ENCODE data around the gene PCDH15. TPM values are rescaled to one million over a fixed set of nuclear protein-coding genes. Genes with fewer than 3 reads are reported as not detected.

The PCDH15 gene
- total RNA-seq, 1 donor from 2014 or later, result 1.2 TPM

GRCh38 chr10:54372179-54372578 lies 428.9 kb downstream of the PCDH15 start:
- no peak for DNase-seq (ENCODE audit: low spot score)

DNA sequence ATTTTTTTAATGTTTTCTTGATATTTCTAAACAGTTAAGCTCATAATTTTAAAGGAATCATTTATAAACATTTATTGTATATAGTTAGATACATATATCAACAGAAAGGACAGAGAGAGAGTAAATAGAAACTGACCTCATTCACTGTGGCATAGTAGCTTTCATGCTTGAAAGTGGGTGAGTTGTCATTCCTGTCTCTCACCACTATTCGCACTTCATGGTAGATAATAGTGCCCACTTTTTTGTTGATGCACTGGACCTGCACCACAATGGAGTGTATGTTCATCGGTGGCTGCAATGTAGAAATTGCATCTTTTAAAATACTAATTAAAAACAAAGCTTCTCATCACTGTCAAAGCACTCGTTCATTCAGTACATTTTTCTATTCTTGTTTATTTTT lies 432.0 kb downstream of the PCDH15 start:
- DNase-seq (ENCODE audit: low spot score), result no peak

- no peak for DNase-seq (ENCODE audit: low spot score)
Measured at GRCh38 chr10:54363390-54363789, 437.6 kb downstream of the PCDH15 start.

DNA sequence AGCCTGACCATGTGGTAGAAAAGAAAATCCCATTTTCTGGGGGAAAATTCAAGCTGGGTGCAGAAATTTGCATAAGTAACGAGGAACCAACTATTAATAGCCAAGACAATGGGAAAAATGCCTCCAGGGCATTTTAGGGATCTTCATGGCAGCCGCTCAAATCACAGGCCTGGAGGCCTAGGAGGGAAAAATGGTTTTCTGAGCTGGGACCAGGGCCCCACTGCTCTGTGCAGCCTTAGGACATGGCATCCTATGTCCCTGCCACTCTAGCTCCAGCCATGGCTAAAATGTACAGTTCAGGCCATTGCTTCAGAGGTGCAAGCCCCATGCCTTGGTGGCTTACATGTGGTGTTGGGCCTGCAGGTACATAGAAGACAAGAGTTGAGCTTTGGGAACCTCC lies 459.0 kb downstream of the PCDH15 start:
- DNase-seq (ENCODE audit: low spot score), result no peak

DNA sequence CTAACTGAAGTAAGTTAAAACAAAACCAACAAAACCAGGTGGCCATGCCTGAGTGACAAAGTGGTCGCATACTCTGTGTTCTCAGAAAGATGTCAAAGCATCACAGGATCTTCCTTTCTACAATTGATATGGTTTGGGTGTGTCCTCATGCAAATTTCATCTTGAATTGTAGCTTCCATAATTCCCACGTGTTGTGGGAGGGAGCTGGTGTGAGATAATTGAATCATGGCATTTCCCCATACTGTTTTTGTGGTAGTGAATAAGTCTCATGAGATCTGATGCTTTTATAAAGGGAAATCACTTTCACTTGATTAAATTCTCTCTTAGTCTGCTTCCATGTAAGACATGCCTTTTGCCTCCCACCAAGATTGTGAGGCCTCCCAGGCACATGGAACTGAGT lies 465.7 kb downstream of the PCDH15 start:
- no peak for DNase-seq (ENCODE audit: low spot score)

DNA sequence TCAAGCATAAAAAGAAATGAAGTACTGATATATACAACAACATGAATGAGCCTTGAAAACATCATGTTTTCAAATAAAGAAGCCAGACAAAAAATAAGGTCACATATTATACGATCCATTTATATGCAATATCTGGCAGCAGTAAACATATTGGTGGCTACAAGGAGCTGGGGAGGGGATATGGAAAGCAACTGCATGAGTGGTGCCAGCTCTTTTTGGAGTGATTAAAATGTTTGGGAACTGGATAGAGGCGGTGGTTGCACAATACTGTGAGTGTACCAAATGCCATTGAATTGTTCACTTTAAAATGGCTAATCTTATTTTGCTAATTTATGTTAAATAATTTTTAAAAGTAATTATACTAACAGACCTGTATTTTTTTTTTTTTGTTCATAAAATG lies 481.7 kb downstream of the PCDH15 start:
- no peak for DNase-seq (ENCODE audit: low spot score)

DNA sequence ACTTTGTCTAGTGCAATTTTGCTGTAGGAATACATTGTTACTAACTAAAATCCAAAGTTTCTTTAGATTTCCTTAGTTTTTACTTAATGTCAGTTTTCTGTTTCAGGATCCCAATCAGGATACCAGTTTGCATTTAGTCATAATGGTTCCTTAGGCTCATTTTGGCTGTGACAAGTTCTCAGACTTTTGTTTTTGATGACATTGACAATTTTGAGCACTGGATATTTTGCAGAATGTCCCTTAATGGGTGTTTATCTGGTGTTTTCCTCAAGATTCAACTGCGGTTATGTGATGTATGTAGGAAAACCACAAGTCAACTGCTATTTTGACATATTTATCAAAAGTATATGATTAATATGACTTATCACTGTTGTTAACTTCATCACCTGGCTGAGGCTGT lies 482.6 kb downstream of the PCDH15 start:
- no peak for DNase-seq (ENCODE audit: low spot score)

DNA sequence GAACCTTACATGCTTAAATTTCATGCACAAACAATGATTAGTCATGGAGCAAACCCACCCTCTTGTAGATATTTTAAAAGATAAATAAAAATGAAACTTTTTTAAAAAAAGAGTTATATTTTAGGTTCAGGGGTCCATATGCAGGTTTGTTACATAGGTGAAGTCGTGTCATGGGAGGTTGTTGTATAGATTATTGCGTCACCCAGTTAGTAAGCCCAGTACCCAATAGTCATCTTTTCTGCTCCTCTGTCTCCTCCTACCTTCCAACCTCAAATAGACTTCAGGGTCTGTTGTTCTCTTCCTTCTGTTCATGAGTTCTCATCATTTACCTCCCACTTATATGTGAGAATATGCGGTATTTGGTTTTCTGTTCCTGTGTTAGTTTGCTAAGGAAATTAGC lies 486.6 kb downstream of the PCDH15 start:
- no peak for DNase-seq (ENCODE audit: low spot score)

DNA sequence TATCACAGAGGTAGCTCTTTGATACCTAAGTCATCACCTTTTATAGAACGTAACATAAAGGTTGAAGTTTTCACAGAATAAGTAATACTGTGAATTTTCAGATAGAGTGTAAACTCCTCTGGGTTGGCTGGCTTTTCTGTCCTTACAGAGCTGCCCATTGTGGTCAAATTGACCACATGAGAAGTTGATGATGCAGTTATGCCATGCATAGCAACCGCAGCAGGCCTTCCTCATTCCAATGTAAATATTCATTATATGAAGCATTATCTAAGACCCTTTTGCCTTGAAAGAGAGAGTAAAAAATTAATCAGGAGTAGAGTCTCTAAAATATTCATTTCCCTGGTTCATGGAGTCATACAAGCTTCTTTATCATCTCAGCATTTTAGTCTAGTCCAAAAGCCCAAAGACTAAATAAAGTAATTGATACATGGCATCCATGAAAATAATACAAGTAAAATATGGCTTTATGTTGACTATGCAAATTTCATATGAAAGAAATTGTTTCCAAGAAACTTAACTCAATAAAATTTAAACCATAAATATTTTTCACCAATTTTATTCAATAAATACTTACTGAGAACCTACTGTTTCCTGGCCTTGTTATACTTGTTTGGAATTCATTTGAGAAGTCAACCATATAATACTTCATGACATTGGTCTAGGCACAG lies 516.4 kb downstream of the PCDH15 start:
- DNase-seq (ENCODE audit: low spot score), result no peak

DNA sequence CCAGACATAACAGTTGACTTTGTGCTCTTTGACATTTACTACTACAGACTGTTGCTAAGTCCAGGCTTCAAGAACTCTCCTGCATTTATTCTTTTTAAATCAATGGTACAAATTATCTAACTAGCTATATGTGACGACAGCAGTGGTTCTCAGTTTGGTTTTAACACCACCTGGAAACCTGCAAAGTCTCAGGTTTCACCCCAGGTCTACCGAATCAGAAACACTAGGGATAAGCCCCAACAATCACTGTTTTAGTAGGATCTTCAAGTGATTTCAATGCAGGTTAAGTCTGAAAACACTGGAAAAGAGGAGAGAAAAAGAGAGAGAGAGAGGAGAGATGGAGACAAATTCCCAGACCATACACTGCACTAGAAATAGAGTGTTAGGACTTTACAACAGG lies 519.0 kb downstream of the PCDH15 start:
- DNase-seq (ENCODE audit: low spot score), result no peak

- DNase-seq (ENCODE audit: low spot score), result no peak
Measured at GRCh38 chr10:54266395-54266794, 534.6 kb downstream of the PCDH15 start.

- no peak for DNase-seq (ENCODE audit: low spot score)
Measured at GRCh38 chr10:54262726-54263125, 538.3 kb downstream of the PCDH15 start.

- DNase-seq (ENCODE audit: low spot score), result no peak
Measured at GRCh38 chr10:54259104-54259503, 541.9 kb downstream of the PCDH15 start.

DNA sequence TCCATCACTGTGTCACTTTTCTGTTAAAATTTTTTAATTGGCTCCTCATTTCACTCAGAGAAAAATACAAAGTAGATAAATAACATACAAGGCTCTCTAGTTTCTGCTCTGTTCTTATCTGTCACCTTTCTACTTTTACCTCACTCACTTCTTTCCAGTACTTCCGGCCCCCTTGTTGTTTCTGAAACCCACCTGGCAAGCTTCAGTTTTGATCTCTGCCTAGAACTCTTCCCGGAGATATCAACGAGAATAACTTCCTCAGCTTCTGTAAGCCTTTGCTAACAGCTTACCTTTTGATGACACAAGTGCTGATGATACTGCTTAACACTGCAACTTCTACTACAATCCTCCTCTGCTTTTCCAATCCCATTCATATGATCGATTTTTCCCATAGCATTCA lies 566.2 kb downstream of the PCDH15 start:
- DNase-seq (ENCODE audit: low spot score), result no peak

DNA sequence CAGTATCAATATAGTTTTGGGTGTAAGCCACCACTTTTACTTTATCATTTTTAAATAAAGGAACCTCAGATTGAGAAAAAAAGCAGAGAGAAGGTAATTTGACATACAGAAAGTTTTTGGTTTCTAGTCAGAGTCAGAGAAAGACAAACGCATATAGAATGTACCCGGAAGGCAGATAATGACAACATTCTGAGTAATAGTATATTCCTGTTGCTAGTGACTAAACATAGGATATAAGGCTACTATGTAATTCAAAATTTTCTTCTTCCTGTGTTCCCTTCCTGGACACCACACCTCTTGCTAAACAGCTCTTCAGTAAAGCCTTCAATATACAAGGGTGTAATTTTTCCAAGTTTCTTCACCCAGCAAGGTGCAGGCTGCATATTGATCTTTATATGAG lies 597.6 kb downstream of the PCDH15 start:
- DNase-seq (ENCODE audit: low spot score), result no peak

GRCh38 chr10:54198051-54198450 lies 603.0 kb downstream of the PCDH15 start:
- no peak for DNase-seq (ENCODE audit: low spot score)

GRCh38 chr10:54194806-54195205 lies 606.2 kb downstream of the PCDH15 start:
- no peak for DNase-seq (ENCODE audit: low spot score)

GRCh38 chr10:54159924-54160323 lies 641.1 kb downstream of the PCDH15 start:
- DNase-seq (ENCODE audit: low spot score), result no peak

- DNase-seq (ENCODE audit: low spot score), result no peak
Measured at GRCh38 chr10:54148508-54148907, 652.5 kb downstream of the PCDH15 start.

DNA sequence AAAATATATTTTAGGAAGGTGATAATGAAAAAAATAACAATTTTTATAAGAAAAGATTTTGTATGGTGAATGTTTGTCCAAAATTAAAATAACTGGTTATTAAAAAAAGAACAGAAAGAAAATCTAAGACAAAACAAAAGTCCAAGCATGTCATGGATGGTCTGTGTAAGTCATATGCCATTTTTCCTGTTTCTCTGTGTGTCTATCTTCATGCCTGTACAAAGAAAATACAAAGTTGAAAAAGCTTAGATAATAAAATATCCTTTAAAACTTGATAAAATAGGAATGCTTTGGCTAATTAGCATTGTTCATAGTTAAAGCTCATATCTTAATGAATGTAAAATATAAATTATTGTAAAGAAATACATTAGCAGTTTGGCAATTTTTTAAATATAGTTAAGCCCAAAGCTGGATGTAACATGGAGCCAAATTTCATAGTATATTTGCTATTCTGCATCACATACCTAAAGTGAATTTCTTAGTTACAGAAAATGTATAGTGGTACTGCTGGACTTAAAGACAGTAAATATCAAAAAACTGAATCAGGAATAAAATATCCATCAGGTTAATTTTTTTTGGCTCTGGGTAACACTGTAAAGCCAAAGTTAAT lies 661.1 kb downstream of the PCDH15 start:
- DNase-seq (ENCODE audit: low spot score), result no peak

DNA sequence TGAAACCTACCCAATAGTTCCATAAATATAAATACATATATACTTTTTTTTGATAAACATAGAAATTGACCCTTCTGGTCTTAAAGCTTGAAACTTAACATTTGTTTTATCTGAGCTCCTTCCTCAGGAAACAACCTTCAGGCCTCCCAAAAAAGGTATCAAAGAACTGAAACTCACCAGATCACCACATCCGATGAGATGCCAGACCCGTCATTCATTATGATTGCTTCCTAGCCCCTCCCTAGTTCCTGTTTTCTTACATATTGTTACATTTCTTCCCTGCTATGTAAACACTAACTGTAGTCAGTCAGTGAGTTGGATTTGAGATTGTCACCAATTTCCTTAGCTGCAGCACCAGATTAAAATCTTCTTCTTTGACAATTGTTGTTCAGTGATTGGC lies 663.6 kb downstream of the PCDH15 start:
- DNase-seq (ENCODE audit: low spot score), result no peak

GRCh38 chr10:54133203-54133602 lies 667.8 kb downstream of the PCDH15 start:
- DNase-seq (ENCODE audit: low spot score), result no peak

- no peak for DNase-seq (ENCODE audit: low spot score)
Measured at GRCh38 chr10:54131833-54132232, 669.2 kb downstream of the PCDH15 start.

- no peak for DNase-seq (ENCODE audit: low spot score)
Measured at GRCh38 chr10:54130394-54130793, 670.6 kb downstream of the PCDH15 start.
